Stimulated activated CD4-positive, alpha-beta T cell treated with anti-CD3 and anti-CD28 coated beads, Interleukin-1b, Interleukin-23, amount 100 ng/mL, for 4 hours (primary cell): ENCODE measurements around the gene TENM4.

Source experiments
- DNase-seq, 2 donors: peaks; one replicate each; pipeline ENCODE4 v3.0.0-alpha.2; 2020; ENCODE audit warnings: low read depth in 2 of 2

Gene TENM4

GRCh38 chr11:79418241-79418640, 22.6 kb downstream of the TENM4 start:
- DNase-seq = no peak

GRCh38 chr11:79417069-79417920, 23.5 kb downstream of the TENM4 start:
- no peak for DNase-seq

GRCh38 chr11:79415912-79416311, 24.9 kb downstream of the TENM4 start:
- no peak for DNase-seq

GRCh38 chr11:79415411-79415810, 25.4 kb downstream of the TENM4 start:
- DNase-seq = no peak

GRCh38 chr11:79414644-79415317, 26.0 kb downstream of the TENM4 start:
- DNase-seq = no peak

GRCh38 chr11:79414041-79414440, 26.8 kb downstream of the TENM4 start:
- DNase-seq = no peak

GRCh38 chr11:79413268-79413667, 27.6 kb downstream of the TENM4 start:
- no peak for DNase-seq

- DNase-seq = no peak
Observed at GRCh38 chr11:79412761-79413160, 28.1 kb downstream of the TENM4 start.

- DNase-seq = no peak
Observed at GRCh38 chr11:79409330-79409729, 31.5 kb downstream of the TENM4 start.

GRCh38 chr11:79406376-79406775, 34.5 kb downstream of the TENM4 start:
- DNase-seq = no peak

- DNase-seq = no peak
Observed at GRCh38 chr11:79404806-79405205, 36.0 kb downstream of the TENM4 start.

GRCh38 chr11:79404325-79404724, 36.5 kb downstream of the TENM4 start:
- no peak for DNase-seq

GRCh38 chr11:79403839-79404238, 37.0 kb downstream of the TENM4 start:
- no peak for DNase-seq

GRCh38 chr11:79402912-79403311, 37.9 kb downstream of the TENM4 start:
- DNase-seq = no peak

GRCh38 chr11:79400717-79401330, 40.0 kb downstream of the TENM4 start:
- no peak for DNase-seq

- DNase-seq = no peak
Observed at GRCh38 chr11:79400206-79400605, 40.6 kb downstream of the TENM4 start.

GRCh38 chr11:79397252-79397651, 43.6 kb downstream of the TENM4 start:
- no peak for DNase-seq

GRCh38 chr11:79396674-79397073, 44.2 kb downstream of the TENM4 start:
- no peak for DNase-seq

GRCh38 chr11:79396001-79396400, 44.8 kb downstream of the TENM4 start:
- DNase-seq = no peak

GRCh38 chr11:79393362-79394043, 47.3 kb downstream of the TENM4 start:
- no peak for DNase-seq

GRCh38 chr11:79392161-79392560, 48.7 kb downstream of the TENM4 start:
- DNase-seq = no peak

GRCh38 chr11:79390923-79391322, 49.9 kb downstream of the TENM4 start:
- no peak for DNase-seq
